ENCODE data around the gene IQGAP1. TPM values are rescaled to one million over a fixed set of nuclear protein-coding genes. Genes with fewer than 3 reads are reported as not detected.
"Not testable (repeated sequence)": the region's sequence is repeated elsewhere in the genome, so short reads cannot be mapped to it uniquely, and the experiment has no call there.

The IQGAP1 gene
- total and polyA plus RNA-seq, 4 donors, result 83.0 to 396 (median 189) TPM

GRCh38 chr15:90340345-90340744, 47.7 kb upstream of the IQGAP1 start:
- Histone ChIP-seq H3K9me3 (ENCODE audit: control insufficient read depth in 4 of 4, insufficient read depth in 3 of 4, low read length in 3 of 4) (no peaks in the 10 kb centered on the region), H3K4me1 (ENCODE audit: control insufficient read depth in 5 of 5, insufficient read depth in 5 of 5, low read length in 5 of 5) (peaks cover 0 to 9% (median 0%) of the 10 kb centered on the region in 5 donors), H3K27me3 (ENCODE audit: control insufficient read depth in 3 of 3, insufficient read depth in 3 of 3, low read length in 2 of 3) (no peaks in the 10 kb centered on the region), H3K27ac (ENCODE audit: low read depth in 1 of 2, low read length in 1 of 2) (no peak overlapping the region), H3K4me3 (no peak overlapping the region), H3K9ac (ENCODE audit: insufficient read depth in 1 of 2, low read length in 2 of 2) (no peak overlapping the region), H3K36me3 (ENCODE audit: control insufficient read depth in 4 of 4, insufficient read depth in 4 of 4, low read length in 4 of 4) (no peaks in the 10 kb centered on the region)
- DNase-seq, result no peak
- TF ChIP-seq CTCF (IDR thresholded peaks at IDR 0.05; ENCODE audit: control extremely low read depth, extremely low read depth), result no peak
- no peak for ATAC-seq (ENCODE audit: insufficient read depth, low FRiP score)
- WGBS, 2 donors, result 79 to 87% methylated on average over 6 of the region's 6 CpGs

- no peaks in the 10 kb centered on the region for H3K27me3 ChIP-seq (ENCODE audit: control insufficient read depth in 3 of 3, insufficient read depth in 3 of 3, low read length in 2 of 3)
- WGBS, 2 donors, result 78 to 86% methylated on average over 5 of the region's 5 CpGs
- peaks cover 0 to 9% (median 0%) of the 10 kb centered on the region in 5 donors for H3K4me1 ChIP-seq (ENCODE audit: control insufficient read depth in 5 of 5, insufficient read depth in 5 of 5, low read length in 5 of 5)
- no peak overlapping the region for H3K9ac ChIP-seq (ENCODE audit: insufficient read depth in 1 of 2, low read length in 2 of 2)
- no peak for TF ChIP-seq CTCF (IDR thresholded peaks at IDR 0.05; ENCODE audit: control extremely low read depth, extremely low read depth)
- H3K36me3 ChIP-seq (ENCODE audit: control insufficient read depth in 4 of 4, insufficient read depth in 4 of 4, low read length in 4 of 4), result no peaks in the 10 kb centered on the region
- no peaks in the 10 kb centered on the region for H3K9me3 ChIP-seq (ENCODE audit: control insufficient read depth in 4 of 4, insufficient read depth in 3 of 4, low read length in 3 of 4)
- H3K4me3 ChIP-seq, result no peak overlapping the region
- peak overlapping the region in 1 of 2 donors; percentile 17 for H3K27ac ChIP-seq (ENCODE audit: low read depth in 1 of 2, low read length in 1 of 2)
- no peak for DNase-seq
- ATAC-seq (ENCODE audit: insufficient read depth, low FRiP score), result no peak
Observed at GRCh38 chr15:90343302-90343790, 44.7 kb upstream of the IQGAP1 start.

GRCh38 chr15:90344662-90345061, 43.4 kb upstream of the IQGAP1 start:
- Histone ChIP-seq H3K4me3 (no peak overlapping the region), H3K9me3 (ENCODE audit: control insufficient read depth in 4 of 4, insufficient read depth in 3 of 4, low read length in 3 of 4) (no peaks in the 10 kb centered on the region), H3K27me3 (ENCODE audit: control insufficient read depth in 3 of 3, insufficient read depth in 3 of 3, low read length in 2 of 3) (no peaks in the 10 kb centered on the region), H3K27ac (ENCODE audit: low read depth in 1 of 2, low read length in 1 of 2) (no peak overlapping the region), H3K36me3 (ENCODE audit: control insufficient read depth in 4 of 4, insufficient read depth in 4 of 4, low read length in 4 of 4) (no peaks in the 10 kb centered on the region), H3K9ac (ENCODE audit: insufficient read depth in 1 of 2, low read length in 2 of 2) (no peak overlapping the region), H3K4me1 (ENCODE audit: control insufficient read depth in 5 of 5, insufficient read depth in 5 of 5, low read length in 5 of 5) (peaks cover 0 to 9% (median 0%) of the 10 kb centered on the region in 5 donors)
- WGBS, 2 donors, result 33 to 85% methylated on average over 1 of the region's 1 CpG
- no peak for TF ChIP-seq CTCF (IDR thresholded peaks at IDR 0.05; ENCODE audit: control extremely low read depth, extremely low read depth)
- ATAC-seq (ENCODE audit: insufficient read depth, low FRiP score) (no peak), DNase-seq (no peak)

GRCh38 chr15:90345857-90346256, 42.2 kb upstream of the IQGAP1 start:
- Histone ChIP-seq H3K9ac (ENCODE audit: insufficient read depth in 1 of 2, low read length in 2 of 2) (no peak overlapping the region), H3K27ac (ENCODE audit: low read depth in 1 of 2, low read length in 1 of 2) (no peak overlapping the region), H3K4me1 (ENCODE audit: control insufficient read depth in 5 of 5, insufficient read depth in 5 of 5, low read length in 5 of 5) (peaks cover 0 to 9% (median 0%) of the 10 kb centered on the region in 5 donors), H3K27me3 (ENCODE audit: control insufficient read depth in 3 of 3, insufficient read depth in 3 of 3, low read length in 2 of 3) (no peaks in the 10 kb centered on the region), H3K9me3 (ENCODE audit: control insufficient read depth in 4 of 4, insufficient read depth in 3 of 4, low read length in 3 of 4) (no peaks in the 10 kb centered on the region), H3K4me3 (no peak overlapping the region), H3K36me3 (ENCODE audit: control insufficient read depth in 4 of 4, insufficient read depth in 4 of 4, low read length in 4 of 4) (no peaks in the 10 kb centered on the region)
- ATAC-seq (ENCODE audit: insufficient read depth, low FRiP score), result no peak
- 11 to 34% methylated on average over 2 of the region's 2 CpGs for WGBS, 2 donors
- TF ChIP-seq CTCF (IDR thresholded peaks at IDR 0.05; ENCODE audit: control extremely low read depth, extremely low read depth), result no peak
- DNase-seq, result no peak

GRCh38 chr15:90347431-90348065, 40.5 kb upstream of the IQGAP1 start:
- WGBS, 2 donors, result 86 to 97% methylated on average over 1 of the region's 1 CpG
- not testable (repeated sequence) for H3K36me3 ChIP-seq (ENCODE audit: control insufficient read depth in 4 of 4, insufficient read depth in 4 of 4, low read length in 4 of 4); ATAC-seq (ENCODE audit: insufficient read depth, low FRiP score); DNase-seq; H3K27me3 ChIP-seq (ENCODE audit: control insufficient read depth in 3 of 3, insufficient read depth in 3 of 3, low read length in 2 of 3); H3K4me3 ChIP-seq; H3K27ac ChIP-seq (ENCODE audit: low read depth in 1 of 2, low read length in 1 of 2); H3K9ac ChIP-seq (ENCODE audit: insufficient read depth in 1 of 2, low read length in 2 of 2); H3K9me3 ChIP-seq (ENCODE audit: control insufficient read depth in 4 of 4, insufficient read depth in 3 of 4, low read length in 3 of 4)
- peaks cover 0 to 13% (median 0%) of the 10 kb centered on the region in 5 donors for H3K4me1 ChIP-seq (ENCODE audit: control insufficient read depth in 5 of 5, insufficient read depth in 5 of 5, low read length in 5 of 5)

All from lung (tissue), 12 donors.